IPS-NIHi7 (cell line): ENCODE results near the gene ATP6V0E1.

ENCODE experiments used
- DNase-seq: peaks from one replicate; pipeline ENCODE4 v3.0.0; 2012; ENCODE audit warnings: mixed read lengths; ENCODE audit errors: extremely low spot score

The ATP6V0E1 gene

DNA sequence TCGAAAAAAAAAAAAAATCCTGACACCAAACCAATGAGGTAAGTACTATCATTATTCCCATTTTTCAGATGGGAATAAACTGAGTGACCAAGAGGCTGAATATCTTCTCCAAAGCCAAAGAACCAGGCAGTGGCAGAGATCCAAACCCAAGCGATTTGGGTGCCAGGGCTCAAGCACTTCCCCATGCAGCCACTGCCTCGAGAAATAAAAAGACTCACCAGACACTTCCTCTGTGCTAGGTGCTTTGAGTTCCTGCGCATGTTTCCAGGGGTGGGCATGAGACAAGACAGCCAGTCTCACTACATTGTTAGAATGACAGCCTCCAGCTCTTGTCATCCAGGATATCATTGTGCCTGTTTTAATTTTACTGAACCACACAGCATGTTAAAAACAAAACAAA, 26.6 kb upstream of the ATP6V0E1 start:
- DNase-seq: no peak

DNA sequence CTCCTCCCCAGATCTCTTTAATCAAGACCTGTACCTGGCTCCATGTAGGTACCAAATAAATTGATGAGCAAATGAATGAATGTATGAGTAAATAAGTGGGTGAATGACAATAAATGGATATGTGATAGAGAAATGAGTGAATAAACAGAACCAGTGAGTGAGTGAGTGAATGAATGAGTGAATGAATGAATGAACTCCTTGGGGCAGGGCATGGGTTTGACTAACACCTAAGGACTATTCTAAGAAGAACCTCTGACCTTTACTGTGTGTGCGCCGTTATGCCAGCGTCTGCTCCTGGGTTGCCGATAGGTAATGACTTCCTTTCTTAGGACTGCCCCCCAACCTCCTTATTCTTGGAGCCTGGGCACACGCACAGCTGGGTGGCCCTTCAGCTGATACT, 26.1 kb upstream of the ATP6V0E1 start:
- no peak for DNase-seq

- DNase-seq: peak; percentile 95
Measured at GRCh38 chr5:172958331-172959046, 25.1 kb upstream of the ATP6V0E1 start.

DNA sequence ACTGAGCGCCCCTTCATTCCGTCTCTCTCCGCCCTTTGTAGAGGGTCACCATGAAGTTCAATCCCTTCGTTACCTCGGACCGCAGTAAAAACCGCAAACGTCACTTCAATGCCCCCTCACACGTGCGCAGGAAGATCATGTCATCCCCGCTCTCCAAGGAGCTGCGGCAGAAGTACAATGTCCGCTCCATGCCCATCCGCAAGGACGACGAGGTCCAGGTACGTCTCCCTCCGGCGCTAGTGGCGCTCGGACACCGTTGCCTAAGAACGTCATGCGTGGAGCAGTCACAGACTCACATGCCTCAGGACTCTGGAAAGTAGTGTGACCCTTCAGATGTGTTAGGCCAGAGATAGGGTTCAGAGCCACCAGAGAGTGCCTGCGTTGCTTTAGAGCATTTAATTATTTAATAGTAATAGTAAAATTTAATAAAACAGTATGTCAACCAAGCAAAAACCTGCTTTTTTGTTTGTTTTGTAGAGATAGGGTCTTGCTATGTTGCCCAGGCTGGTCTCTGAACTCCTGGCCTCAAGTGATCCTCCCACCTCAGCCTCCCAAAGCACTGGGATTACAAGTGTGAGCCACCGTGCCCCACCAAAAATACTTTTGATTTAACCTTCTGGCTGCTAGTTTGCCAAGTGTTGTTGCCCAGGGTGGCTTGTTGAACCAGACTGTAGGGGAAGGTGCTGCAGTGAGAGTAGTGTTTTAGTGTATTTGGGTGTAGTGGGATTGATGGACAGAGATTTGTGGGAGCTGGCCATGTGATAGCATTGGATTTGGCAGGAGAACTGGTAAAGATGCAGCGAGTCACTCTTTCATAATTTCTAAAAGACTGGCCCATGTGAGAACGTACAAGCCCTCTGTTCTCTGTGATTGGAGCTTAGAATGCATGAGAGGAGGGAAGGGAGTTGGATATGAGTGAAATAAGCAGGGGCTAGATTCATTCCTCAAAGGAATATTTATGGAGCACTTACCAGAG, 23.5 kb upstream of the ATP6V0E1 start:
- DNase-seq: no peak

DNA sequence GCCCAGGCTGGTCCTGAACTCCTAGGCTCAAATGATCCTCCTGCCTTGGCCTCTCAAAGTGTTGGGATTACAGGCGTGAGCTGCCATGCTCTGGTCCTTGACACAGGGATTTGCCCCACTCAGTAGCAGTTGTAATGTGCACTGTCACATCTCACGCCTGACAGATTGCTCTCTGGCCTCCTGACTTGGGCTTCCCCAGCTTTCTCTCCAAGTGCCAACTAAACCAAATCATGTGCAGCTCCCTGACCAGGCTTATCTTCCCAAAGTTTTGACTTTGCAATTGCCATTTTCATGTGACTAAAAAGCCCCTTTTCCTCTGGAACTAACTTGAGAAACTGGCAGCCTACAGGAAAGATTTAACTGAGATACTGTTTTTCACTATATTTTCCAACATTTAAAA, 13.7 kb upstream of the ATP6V0E1 start:
- DNase-seq: no peak

GRCh38 chr5:172971482-172971881, 12.1 kb upstream of the ATP6V0E1 start:
- no peak for DNase-seq

GRCh38 chr5:172972552-172972951, 11.0 kb upstream of the ATP6V0E1 start:
- no peak for DNase-seq

DNA sequence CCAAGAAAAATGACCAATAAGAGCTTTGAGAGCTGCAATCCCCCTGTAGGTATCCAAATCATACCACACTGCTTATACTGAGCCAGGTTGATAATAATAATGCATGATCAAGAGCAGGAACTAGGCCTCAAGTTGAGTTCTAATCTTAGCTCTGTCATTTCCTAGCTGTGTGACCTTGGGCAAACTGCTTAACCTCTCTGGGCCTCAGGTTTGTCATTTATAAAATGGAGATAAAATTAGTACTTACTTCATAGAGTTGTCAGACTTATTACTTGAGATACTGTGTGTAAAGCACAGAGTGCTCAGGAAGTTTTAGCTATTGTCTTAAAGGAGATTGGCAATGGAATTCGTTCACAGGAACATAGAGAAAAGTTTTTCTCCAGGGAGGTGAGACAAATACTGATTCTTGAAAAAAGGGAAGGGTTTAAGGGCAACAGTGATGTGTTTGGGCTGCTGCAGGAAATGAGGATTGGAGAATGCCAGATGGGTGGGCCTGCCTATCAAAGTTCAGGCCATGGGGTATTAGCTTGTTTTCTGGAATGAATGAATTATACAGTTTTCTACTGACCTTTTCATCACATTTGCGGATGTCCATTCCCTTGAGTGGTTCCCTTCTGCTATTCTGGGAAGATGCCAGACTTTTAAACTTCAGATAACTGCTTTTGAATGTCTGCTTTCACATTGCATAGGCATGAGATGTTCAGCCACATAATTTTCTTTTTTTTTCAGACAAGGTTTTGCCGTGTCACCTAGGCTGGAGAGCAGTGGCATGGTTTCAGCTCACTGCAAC, 10.2 kb upstream of the ATP6V0E1 start:
- DNase-seq: no peak

DNA sequence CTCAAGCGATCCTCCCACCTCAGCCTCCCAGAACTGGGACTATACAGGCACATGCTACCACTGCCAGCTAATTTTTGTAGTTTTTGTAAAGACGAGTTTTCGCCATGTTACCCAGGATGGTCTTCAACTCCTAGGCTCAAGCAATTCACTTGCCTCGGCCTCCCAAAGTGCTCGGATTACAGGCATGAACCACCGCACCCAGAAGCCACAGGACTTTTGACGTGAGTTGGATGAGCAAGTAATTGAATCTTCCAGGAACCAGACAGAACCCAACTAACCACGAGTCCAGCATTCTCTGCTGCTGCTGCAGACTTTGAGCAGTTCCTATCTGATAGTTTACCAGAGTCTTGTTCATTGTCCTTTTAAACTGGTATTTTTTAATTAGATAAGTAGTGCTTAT, 9.6 kb upstream of the ATP6V0E1 start:
- DNase-seq: no peak

DNA sequence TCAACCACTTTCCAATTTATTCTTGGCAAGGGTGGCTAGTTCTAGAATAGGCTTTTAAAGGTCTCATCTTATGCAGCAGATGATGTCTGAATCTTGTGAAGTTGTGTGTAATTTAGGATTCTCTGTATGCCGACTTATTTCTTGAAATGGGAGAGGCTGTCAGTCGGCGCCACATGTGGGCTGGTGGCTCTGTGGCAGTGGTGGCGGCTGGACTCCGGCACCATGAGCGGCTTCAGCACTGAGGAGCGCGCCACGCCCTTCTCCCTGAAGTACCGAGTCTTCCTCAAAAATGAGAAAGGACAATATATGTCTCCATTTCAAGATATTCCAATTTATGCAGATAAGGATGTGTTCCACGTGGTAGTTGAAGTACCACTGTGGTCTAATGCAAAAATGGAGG, 8.3 kb upstream of the ATP6V0E1 start:
- DNase-seq: no peak

DNA sequence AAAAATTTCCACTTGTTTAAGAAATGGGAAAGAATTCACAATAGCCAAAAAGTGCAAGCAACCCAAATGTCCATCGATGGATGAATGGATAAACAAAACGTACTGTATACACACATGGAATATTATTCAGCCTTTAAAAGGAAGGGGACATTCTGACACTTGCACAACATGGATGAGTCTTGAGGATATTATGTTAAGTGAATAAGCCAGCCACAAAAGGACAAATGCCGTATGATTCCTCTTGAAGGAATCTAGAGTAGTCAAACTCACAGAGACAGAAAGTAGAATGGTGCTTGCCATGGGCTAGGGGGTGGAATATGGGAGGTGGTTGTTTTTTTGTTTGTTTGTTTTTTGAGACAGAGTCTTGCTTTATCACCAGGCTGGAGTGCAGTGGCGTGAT, 3.8 kb upstream of the ATP6V0E1 start:
- DNase-seq: no peak

- no peak for DNase-seq
Measured at GRCh38 chr5:172981931-172982330, 1.6 kb upstream of the ATP6V0E1 start.

DNA sequence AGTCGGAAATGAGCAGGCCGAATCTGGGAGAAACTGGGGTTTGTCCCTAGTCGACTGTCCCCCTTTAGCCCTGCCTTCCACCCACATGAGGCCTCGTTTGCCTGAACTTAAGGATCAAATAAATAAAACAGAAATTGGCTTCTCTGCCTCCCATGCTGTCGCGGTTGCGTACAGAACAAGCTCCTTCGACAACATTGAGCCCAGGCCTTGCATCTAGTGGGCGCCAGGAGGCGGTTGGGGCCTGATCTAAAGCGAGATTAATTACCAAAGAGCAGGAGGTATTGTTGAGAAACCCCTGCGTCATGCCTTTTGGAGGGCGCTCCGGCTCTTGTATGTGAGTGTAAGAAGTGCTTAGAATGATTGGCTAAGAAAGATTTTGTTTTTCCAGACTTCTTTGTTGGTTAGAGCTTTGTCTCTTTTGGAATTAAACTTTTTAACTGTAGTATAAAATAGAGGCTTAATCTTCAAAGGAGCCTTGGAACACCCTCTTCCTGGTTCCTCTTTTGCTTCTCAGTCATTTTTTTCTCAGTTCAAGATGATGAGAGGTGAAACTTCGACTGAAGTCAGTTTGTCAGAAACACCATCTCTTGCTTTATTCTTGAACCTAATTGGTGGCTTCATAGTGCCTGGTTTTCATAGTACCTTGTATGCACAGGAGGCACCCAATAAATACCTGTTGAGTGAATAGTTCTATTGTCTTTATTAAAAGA, 828 bp downstream of the ATP6V0E1 start:
- peak; percentile 76 for DNase-seq

DNA sequence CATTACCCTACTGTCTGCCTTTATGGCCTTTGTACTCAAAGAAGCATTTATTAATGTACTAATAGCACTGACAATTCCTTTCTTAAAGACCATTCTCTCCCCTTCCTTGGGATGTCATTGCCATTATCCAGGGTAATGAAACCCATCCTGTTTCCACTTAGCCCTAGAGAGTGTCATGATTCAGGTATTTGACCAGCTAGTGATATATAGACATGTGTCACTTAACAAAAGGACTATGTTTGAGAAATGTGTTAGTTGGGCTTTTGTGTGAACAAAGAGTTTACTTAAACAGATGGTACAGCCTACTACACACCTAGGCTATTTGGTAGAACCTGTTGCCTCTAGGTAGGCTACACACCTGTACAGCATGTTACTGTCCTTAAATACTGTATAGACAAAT, 2.0 kb downstream of the ATP6V0E1 start:
- no peak for DNase-seq

DNA sequence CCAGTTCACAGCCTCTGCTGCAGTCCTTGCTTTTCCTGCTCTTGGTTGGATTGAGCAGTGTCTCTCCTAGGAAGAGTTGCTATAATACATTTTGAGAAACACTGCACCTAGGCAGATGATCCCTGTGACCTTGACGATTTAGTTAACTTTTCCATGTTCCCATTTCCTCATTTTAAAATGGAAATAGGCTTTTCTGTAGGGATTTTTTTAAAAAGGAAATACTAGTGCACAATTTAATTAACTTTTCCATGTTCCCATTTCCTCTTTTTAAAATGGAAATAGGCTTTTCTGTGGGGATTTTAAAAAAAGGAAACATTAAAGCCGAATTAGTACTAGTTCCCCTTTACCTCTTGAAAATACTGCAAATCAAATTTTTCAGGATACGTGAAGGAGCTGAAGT, 4.7 kb downstream of the ATP6V0E1 start:
- no peak for DNase-seq

- DNase-seq: no peak
Measured at GRCh38 chr5:172990776-172991175, 7.2 kb downstream of the ATP6V0E1 start.

GRCh38 chr5:172994405-172994804, 10.8 kb downstream of the ATP6V0E1 start:
- no peak for DNase-seq

DNA sequence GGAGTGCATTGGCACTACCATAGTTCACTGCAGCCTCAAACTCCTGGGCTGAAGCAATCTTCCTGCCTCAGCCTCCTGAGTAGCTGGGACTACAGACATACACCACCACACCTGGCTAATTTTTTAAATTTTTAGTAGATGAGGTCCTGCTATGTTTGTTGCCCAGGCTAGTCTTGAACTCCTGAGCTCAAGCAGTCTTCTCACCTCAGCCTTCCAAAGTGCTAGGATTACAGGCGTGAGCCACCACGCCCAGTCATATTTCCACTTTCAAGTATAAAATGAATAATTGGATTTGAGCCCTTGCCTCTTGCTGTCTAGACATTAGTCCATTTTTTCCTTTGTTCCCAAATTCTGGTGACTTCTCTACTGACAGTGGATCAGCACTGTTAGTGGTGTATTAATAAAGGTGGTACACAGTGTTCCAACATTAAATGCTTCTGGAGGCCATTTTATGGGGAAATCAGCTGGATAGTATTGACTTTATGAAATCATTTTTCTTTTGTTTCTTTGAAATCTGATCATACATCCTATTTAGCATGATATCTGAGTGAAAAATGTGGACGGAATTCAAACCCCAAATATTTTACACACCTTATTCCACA, 15.9 kb downstream of the ATP6V0E1 start:
- DNase-seq: no peak

DNA sequence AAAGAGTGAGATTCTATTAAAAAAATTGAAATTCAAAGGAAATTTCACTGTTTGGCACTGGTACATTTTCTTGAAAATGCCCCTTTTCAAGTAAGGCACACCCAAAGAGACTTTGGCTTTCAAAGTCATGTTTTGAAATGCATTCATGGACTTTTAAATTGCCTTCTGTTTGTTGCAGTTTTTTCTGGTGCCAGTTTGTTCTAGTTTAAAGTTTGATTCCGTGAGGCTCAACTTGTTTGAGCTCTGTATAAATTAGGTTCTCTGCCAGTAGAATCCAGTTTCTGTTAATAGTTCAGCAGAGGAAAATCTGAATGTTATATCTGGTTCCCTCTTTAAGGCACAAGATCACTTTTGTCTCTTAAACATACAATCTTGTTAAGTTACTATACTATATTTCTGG, 16.4 kb downstream of the ATP6V0E1 start:
- no peak for DNase-seq

- DNase-seq: no peak
Measured at GRCh38 chr5:173001229-173001841, 17.8 kb downstream of the ATP6V0E1 start.

- no peak for DNase-seq
Measured at GRCh38 chr5:173003360-173003759, 19.8 kb downstream of the ATP6V0E1 start.
